Measurements from ENCODE around the gene CMC2. TPM values are rescaled to one million over a fixed set of nuclear protein-coding genes. Genes with fewer than 3 reads are reported as not detected.

CMC2 gene
- polyA plus RNA-seq, 1 donor from 2014 or later, result 172 TPM

DNA sequence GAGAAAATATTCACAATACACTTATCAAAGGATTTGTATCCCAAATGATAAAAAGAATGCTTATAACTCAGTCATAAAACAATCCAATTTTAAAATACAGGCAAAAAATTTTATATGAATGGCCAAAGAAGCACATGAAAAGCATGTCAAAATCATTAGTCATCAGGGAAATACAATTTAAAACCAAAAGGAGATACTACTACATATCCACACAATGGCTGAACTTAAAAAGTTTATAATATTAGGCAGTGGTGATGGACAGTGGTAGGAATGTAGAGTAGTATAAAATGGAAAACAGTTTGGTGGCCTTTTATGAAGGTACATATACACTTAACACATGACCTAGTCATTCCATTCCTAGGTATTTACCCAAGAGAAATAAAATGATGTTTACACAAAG is 12.2 kb downstream of the CMC2 start:
- Histone ChIP-seq H3K27ac (ENCODE audit: low read length) (no peak overlapping the region), H3K36me3 (ENCODE audit: insufficient read depth, low read length) (no peaks in the 10 kb centered on the region), H2AFZ (ENCODE audit: low read depth, low read length) (no peak overlapping the region), H3K9me3 (ENCODE audit: low read length) (no peaks in the 10 kb centered on the region), H3K9ac (ENCODE audit: low read length) (no peak overlapping the region), H3K79me2 (replicated peaks; ENCODE audit: insufficient read depth, low read length) (peaks cover 18% of the 10 kb centered on the region), H3K27me3 (ENCODE audit: insufficient read depth, low read depth, low read length) (no peaks in the 10 kb centered on the region), H3K4me3 (ENCODE audit: low read length) (no peak overlapping the region), H3F3A (ENCODE audit: insufficient read depth, low read length, poor library complexity, severe bottlenecking) (no peaks in the 10 kb centered on the region), H3K9me2 (ENCODE audit: insufficient read depth, low read length) (no peaks in the 10 kb centered on the region), H4K20me1 (ENCODE audit: insufficient read depth) (no peaks in the 10 kb centered on the region), H3K4me2 (ENCODE audit: low read length) (no peak overlapping the region)
- TF ChIP-seq, protein P1, sequence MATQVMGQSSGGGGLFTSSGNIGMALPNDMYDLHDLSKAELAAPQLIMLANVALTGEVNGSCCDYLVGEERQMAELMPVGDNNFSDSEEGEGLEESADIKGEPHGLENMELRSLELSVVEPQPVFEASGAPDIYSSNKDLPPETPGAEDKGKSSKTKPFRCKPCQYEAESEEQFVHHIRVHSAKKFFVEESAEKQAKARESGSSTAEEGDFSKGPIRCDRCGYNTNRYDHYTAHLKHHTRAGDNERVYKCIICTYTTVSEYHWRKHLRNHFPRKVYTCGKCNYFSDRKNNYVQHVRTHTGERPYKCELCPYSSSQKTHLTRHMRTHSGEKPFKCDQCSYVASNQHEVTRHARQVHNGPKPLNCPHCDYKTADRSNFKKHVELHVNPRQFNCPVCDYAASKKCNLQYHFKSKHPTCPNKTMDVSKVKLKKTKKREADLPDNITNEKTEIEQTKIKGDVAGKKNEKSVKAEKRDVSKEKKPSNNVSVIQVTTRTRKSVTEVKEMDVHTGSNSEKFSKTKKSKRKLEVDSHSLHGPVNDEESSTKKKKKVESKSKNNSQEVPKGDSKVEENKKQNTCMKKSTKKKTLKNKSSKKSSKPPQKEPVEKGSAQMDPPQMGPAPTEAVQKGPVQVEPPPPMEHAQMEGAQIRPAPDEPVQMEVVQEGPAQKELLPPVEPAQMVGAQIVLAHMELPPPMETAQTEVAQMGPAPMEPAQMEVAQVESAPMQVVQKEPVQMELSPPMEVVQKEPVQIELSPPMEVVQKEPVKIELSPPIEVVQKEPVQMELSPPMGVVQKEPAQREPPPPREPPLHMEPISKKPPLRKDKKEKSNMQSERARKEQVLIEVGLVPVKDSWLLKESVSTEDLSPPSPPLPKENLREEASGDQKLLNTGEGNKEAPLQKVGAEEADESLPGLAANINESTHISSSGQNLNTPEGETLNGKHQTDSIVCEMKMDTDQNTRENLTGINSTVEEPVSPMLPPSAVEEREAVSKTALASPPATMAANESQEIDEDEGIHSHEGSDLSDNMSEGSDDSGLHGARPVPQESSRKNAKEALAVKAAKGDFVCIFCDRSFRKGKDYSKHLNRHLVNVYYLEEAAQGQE (IDR thresholded peaks at IDR 0.05; ENCODE audit: borderline replicate concordance), result no peak
- TF ChIP-seq, protein P2, sequence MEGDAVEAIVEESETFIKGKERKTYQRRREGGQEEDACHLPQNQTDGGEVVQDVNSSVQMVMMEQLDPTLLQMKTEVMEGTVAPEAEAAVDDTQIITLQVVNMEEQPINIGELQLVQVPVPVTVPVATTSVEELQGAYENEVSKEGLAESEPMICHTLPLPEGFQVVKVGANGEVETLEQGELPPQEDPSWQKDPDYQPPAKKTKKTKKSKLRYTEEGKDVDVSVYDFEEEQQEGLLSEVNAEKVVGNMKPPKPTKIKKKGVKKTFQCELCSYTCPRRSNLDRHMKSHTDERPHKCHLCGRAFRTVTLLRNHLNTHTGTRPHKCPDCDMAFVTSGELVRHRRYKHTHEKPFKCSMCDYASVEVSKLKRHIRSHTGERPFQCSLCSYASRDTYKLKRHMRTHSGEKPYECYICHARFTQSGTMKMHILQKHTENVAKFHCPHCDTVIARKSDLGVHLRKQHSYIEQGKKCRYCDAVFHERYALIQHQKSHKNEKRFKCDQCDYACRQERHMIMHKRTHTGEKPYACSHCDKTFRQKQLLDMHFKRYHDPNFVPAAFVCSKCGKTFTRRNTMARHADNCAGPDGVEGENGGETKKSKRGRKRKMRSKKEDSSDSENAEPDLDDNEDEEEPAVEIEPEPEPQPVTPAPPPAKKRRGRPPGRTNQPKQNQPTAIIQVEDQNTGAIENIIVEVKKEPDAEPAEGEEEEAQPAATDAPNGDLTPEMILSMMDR (IDR thresholded peaks at IDR 0.05; ENCODE audit: poor library complexity, severe bottlenecking), result no peak
- no peak for TF ChIP-seq MXI1 (conservative IDR thresholded peaks at IDR 0.05; ENCODE audit: poor library complexity, severe bottlenecking)
- no peak for TF ChIP-seq EZH2 (IDR thresholded peaks at IDR 0.05; ENCODE audit: borderline replicate concordance, insufficient read depth, low read length, poor library complexity, severe bottlenecking)
- no peak for TF ChIP-seq RAD21 (conservative IDR thresholded peaks at IDR 0.05)

GRCh38 chr16:80993834-80994233 is 12.9 kb downstream of the CMC2 start:
- Histone ChIP-seq H3F3A (ENCODE audit: insufficient read depth, low read length, poor library complexity, severe bottlenecking) (no peaks in the 10 kb centered on the region), H3K4me3 (ENCODE audit: low read length) (no peak overlapping the region), H4K20me1 (ENCODE audit: insufficient read depth) (no peaks in the 10 kb centered on the region), H3K9me3 (ENCODE audit: low read length) (no peaks in the 10 kb centered on the region), H3K79me2 (replicated peaks; ENCODE audit: insufficient read depth, low read length) (peaks cover 15% of the 10 kb centered on the region), H3K4me2 (ENCODE audit: low read length) (no peak overlapping the region), H2AFZ (ENCODE audit: low read depth, low read length) (no peak overlapping the region), H3K27ac (ENCODE audit: low read length) (no peak overlapping the region), H3K36me3 (ENCODE audit: insufficient read depth, low read length) (no peaks in the 10 kb centered on the region), H3K27me3 (ENCODE audit: insufficient read depth, low read depth, low read length) (no peaks in the 10 kb centered on the region), H3K9ac (ENCODE audit: low read length) (no peak overlapping the region), H3K9me2 (ENCODE audit: insufficient read depth, low read length) (no peaks in the 10 kb centered on the region)
- TF ChIP-seq, protein P1 (IDR thresholded peaks at IDR 0.05; ENCODE audit: borderline replicate concordance), result no peak
- TF ChIP-seq RAD21 (conservative IDR thresholded peaks at IDR 0.05) (no peak), MXI1 (conservative IDR thresholded peaks at IDR 0.05; ENCODE audit: poor library complexity, severe bottlenecking) (no peak), EZH2 (IDR thresholded peaks at IDR 0.05; ENCODE audit: borderline replicate concordance, insufficient read depth, low read length, poor library complexity, severe bottlenecking) (no peak), SMC3 (conservative IDR thresholded peaks at IDR 0.05; ENCODE audit: poor library complexity) (no peak), TAF1 (IDR thresholded peaks at IDR 0.05; ENCODE audit: low read depth) (no peak), EP300 (conservative IDR thresholded peaks at IDR 0.05; ENCODE audit: poor library complexity, severe bottlenecking) (no peak), POLR2AphosphoS5 (IDR thresholded peaks at IDR 0.05) (no peak)
- TF ChIP-seq, protein P2 (IDR thresholded peaks at IDR 0.05; ENCODE audit: poor library complexity, severe bottlenecking), result no peak
